H9 (cell line): Measurements from ENCODE around the gene VPS51. TPM values are rescaled to one million over a fixed set of nuclear protein-coding genes. Genes with fewer than 3 reads are reported as not detected.
A peak's percentile ranks its signal among the peaks of the same experiment; 100 is the strongest.

Source experiments
- DNase-seq: peaks from one replicate; pipeline ENCODE4 v3.0.0-alpha.2; 2017
- H2AFZ ChIP-seq: one replicate; pipeline ENCODE4 v1.6.1; 2013; ENCODE audit warnings: mild to moderate bottlenecking, low read length, control low read depth, moderate library complexity
- H2AK5ac ChIP-seq: 2 replicates; pipeline ENCODE4 v1.6.1; 2013; ENCODE audit warnings: low read length, control low read depth, mixed read lengths; ENCODE audit not compliant: insufficient read length
- H2BK120ac ChIP-seq: one replicate; pipeline ENCODE4 v1.6.1; 2013; ENCODE audit warnings: low read depth, mild to moderate bottlenecking, low read length, control low read depth, inconsistent platforms; ENCODE audit not compliant: poor library complexity, severe bottlenecking
- H2BK12ac ChIP-seq: 2 replicates; pipeline ENCODE4 v1.6.1; 2013; ENCODE audit warnings: low read length, control low read depth, mixed read lengths, low read depth; ENCODE audit not compliant: insufficient read length
- H2BK15ac ChIP-seq: 2 replicates; pipeline ENCODE4 v1.6.1; 2013; ENCODE audit warnings: low read depth, low read length, control low read depth
- H2BK20ac ChIP-seq: one replicate; pipeline ENCODE4 v1.6.1; 2013; ENCODE audit warnings: low read depth, mild to moderate bottlenecking, low read length, control low read depth, inconsistent platforms; ENCODE audit not compliant: poor library complexity, severe bottlenecking
- H2BK5ac ChIP-seq: 2 replicates; pipeline ENCODE4 v1.6.1; 2013; ENCODE audit warnings: low read length, control low read depth, mixed read lengths; ENCODE audit not compliant: insufficient read length
- H3K14ac ChIP-seq: 2 replicates; pipeline ENCODE4 v1.6.1; 2013; ENCODE audit warnings: low read length, control low read depth; ENCODE audit not compliant: insufficient read depth
- H3K18ac ChIP-seq: 2 replicates; pipeline ENCODE4 v1.6.1; 2013; ENCODE audit warnings: low read depth, mild to moderate bottlenecking, mixed read lengths, low read length, control low read depth; ENCODE audit not compliant: insufficient read length
- H3K23ac ChIP-seq: 2 replicates; pipeline ENCODE4 v1.6.1; 2013; ENCODE audit warnings: low read length, control low read depth, mixed read lengths, low read depth; ENCODE audit not compliant: insufficient read length
- H3K23me2 ChIP-seq: 2 replicates; pipeline ENCODE4 v1.6.1; 2013; ENCODE audit warnings: low read depth, mild to moderate bottlenecking, mixed read lengths, low read length, control low read depth; ENCODE audit not compliant: insufficient read length, poor library complexity, severe bottlenecking
- H3K27ac ChIP-seq: 2 replicates; pipeline ENCODE4 v1.5.1; 2013; ENCODE audit warnings: low read length, control low read depth, mixed read lengths, low read depth; ENCODE audit not compliant: insufficient read length
- H3K27me3 ChIP-seq: 2 replicates; pipeline ENCODE4 v1.6.1; 2013; ENCODE audit warnings: low read length, control low read depth, inconsistent platforms; ENCODE audit not compliant: insufficient read depth
- H3K4ac ChIP-seq: 2 replicates; pipeline ENCODE4 v1.6.1; 2013; ENCODE audit warnings: low read depth, mild to moderate bottlenecking, control low read depth, inconsistent platforms, low read length, moderate library complexity
- H3K4me1 ChIP-seq: 2 replicates; pipeline ENCODE4 v1.6.1; 2013; ENCODE audit warnings: low read length, control low read depth, inconsistent platforms; ENCODE audit not compliant: insufficient read depth
- H3K4me2 ChIP-seq: 2 replicates; pipeline ENCODE4 v1.6.1; 2013; ENCODE audit warnings: low read length, control low read depth, mixed read lengths; ENCODE audit not compliant: insufficient read length, insufficient read depth
- H3K56ac ChIP-seq: 2 replicates; pipeline ENCODE4 v1.6.1; 2013; ENCODE audit warnings: low read depth, mild to moderate bottlenecking, mixed read lengths, low read length, control low read depth; ENCODE audit not compliant: insufficient read length
- H3K79me1 ChIP-seq: 2 replicates; pipeline ENCODE4 v1.6.1; 2013; ENCODE audit warnings: low read depth, mild to moderate bottlenecking, moderate library complexity, low read length, control low read depth, inconsistent platforms; ENCODE audit not compliant: insufficient read depth, poor library complexity, severe bottlenecking
- H3K79me2 ChIP-seq: 2 replicates; pipeline ENCODE4 v1.6.1; 2013; ENCODE audit warnings: low read length, control low read depth, inconsistent platforms; ENCODE audit not compliant: insufficient read depth
- H3K9ac ChIP-seq: 2 replicates; pipeline ENCODE4 v1.6.1; 2013; ENCODE audit warnings: low read length, control low read depth, mixed read lengths; ENCODE audit not compliant: insufficient read length; ENCODE audit errors: extremely low read depth
- H3K9me3 ChIP-seq: one replicate; pipeline ENCODE4 v1.6.1; 2013; ENCODE audit warnings: low read depth, low read length, inconsistent platforms; ENCODE audit not compliant: control insufficient read depth
- H3T11ph ChIP-seq: one replicate; pipeline ENCODE4 v1.6.1; 2013; ENCODE audit warnings: mild to moderate bottlenecking, low read length, control low read depth, inconsistent platforms
- H4K20me1 ChIP-seq: one replicate; pipeline ENCODE4 v1.6.1; 2013; ENCODE audit not compliant: control insufficient read depth, insufficient read length, insufficient read depth
- H4K5ac ChIP-seq: 2 replicates; pipeline ENCODE4 v1.6.1; 2013; ENCODE audit warnings: low read depth, mild to moderate bottlenecking, mixed read lengths, low read length, control low read depth; ENCODE audit not compliant: insufficient read length
- H4K8ac ChIP-seq: replicated peaks from 2 replicates; pipeline ENCODE4 v1.6.1; 2013; ENCODE audit warnings: low read length, control low read depth, mixed read lengths, low read depth; ENCODE audit not compliant: insufficient read length
- H4K91ac ChIP-seq: 2 replicates; pipeline ENCODE4 v1.6.1; 2013; ENCODE audit warnings: low read depth, mild to moderate bottlenecking, moderate library complexity, mixed read lengths, low read length, control low read depth; ENCODE audit not compliant: insufficient read length
- H3K27ac Mint-ChIP-seq, 3 experiments: 2 replicates in 2 of 3; 3 replicates in 1 of 3; pipeline ENCODE4 v1.8.0; 2020 to 2021; ENCODE audit warnings: mixed read lengths in 3 of 3, mild to moderate bottlenecking in 1 of 3, moderate library complexity in 1 of 3
- H3K27me3 Mint-ChIP-seq: 2 replicates; pipeline ENCODE4 v1.8.0; 2021; ENCODE audit warnings: low read depth, mild to moderate bottlenecking, moderate library complexity, mixed read lengths
- H3K36me3 Mint-ChIP-seq, 3 experiments: 2 replicates in 2 of 3; 3 replicates in 1 of 3; pipeline ENCODE4 v1.8.0; 2020 to 2021; ENCODE audit warnings: low read depth in 3 of 3, mixed read lengths in 3 of 3; ENCODE audit not compliant: insufficient read depth in 1 of 3
- H3K4me1 Mint-ChIP-seq, 2 experiments: 2 replicates each; pipeline ENCODE4 v1.8.0; 2020; ENCODE audit warnings: mixed read lengths in 2 of 2
- H3K4me3 Mint-ChIP-seq, 2 experiments: 2 replicates in 1 of 2; 3 replicates in 1 of 2; pipeline ENCODE4 v1.8.0; 2020 to 2021; ENCODE audit warnings: mild to moderate bottlenecking in 2 of 2, mixed read lengths in 2 of 2, moderate library complexity in 1 of 2
- H3K9me3 Mint-ChIP-seq, 2 experiments: 2 replicates in 1 of 2; 3 replicates in 1 of 2; pipeline ENCODE4 v1.8.0; 2020; ENCODE audit warnings: mild to moderate bottlenecking in 2 of 2, mixed read lengths in 2 of 2, moderate library complexity in 1 of 2
- CTCF ChIP-seq: fragments of 200-600 bp; sonication (generic); conservative IDR thresholded peaks from 3 replicates; pipeline ENCODE4 v1.8.0; 2021; ENCODE audit warnings: antibody characterized with exemption, mild to moderate bottlenecking
- WGBS: extraction: QIAGEN DNeasy Blood & Tissue Kit; methylation state at CpG from one replicate; pipeline ENCODE4 v1.1.7; 2013; ENCODE audit warnings: missing lambda C conversion rate, low lambda C conversion rate, mixed read lengths; ENCODE audit not compliant: insufficient read length; ENCODE audit errors: extremely low coverage; 5-methylcytosine and 5-hydroxymethylcytosine counted together
- total RNA-seq: library from RNA; stranded (reverse); gene quantifications from 2 replicates; pipeline ENCODE4 v1.2.1, GENCODE V29; 2021

VPS51 gene
- total RNA-seq, 1 experiment from 2014 or later = 94.7 TPM

GRCh38 chr11:65130631-65131416 lies 34.8 kb downstream of the VPS51 start:
- Histone ChIP-seq H3T11ph (no peak overlapping the region), H4K91ac (no peak overlapping the region), H3K4me1 (no peaks in the 10 kb centered on the region), H3K23ac (no peak overlapping the region), H2AFZ (no peak overlapping the region), H3K56ac (no peak overlapping the region), H2BK5ac (no peak overlapping the region), H2BK120ac (no peak overlapping the region), H3K9me3 (no peaks in the 10 kb centered on the region), H3K4ac (no peak overlapping the region), H4K20me1 (no peaks in the 10 kb centered on the region), H3K4me2 (no peak overlapping the region), H2BK12ac (no peak overlapping the region), H3K79me2 (no peaks in the 10 kb centered on the region), H3K9ac (no peak overlapping the region), H3K27me3 (no peaks in the 10 kb centered on the region), H3K18ac (no peak overlapping the region), H2BK15ac (no peak overlapping the region), H3K27ac (no peak overlapping the region), H4K8ac (no peak overlapping the region), H3K23me2 (peaks cover 14% of the 10 kb centered on the region), H2AK5ac (no peak overlapping the region), H3K14ac (no peak overlapping the region), H4K5ac (no peak overlapping the region), H2BK20ac (no peak overlapping the region), H3K79me1 (no peaks in the 10 kb centered on the region)
- Mint-ChIP-seq H3K9me3 (no peaks in the 10 kb centered on the region; a peak in 1 of 5 replicates), H3K36me3 (peaks cover 8 to 52% (median 47%) of the 10 kb centered on the region in 3 experiments; a peak in 6 of 7 replicates), H3K4me3 (peak overlapping the region in 1 of 2 experiments; percentile 31; a peak in 1 of 5 replicates), H3K27me3 (no peaks in the 10 kb centered on the region), H3K4me1 (peaks cover 11 to 16% of the 10 kb centered on the region in 2 experiments), H3K27ac (no peak overlapping the region; a peak in 1 of 7 replicates)
- TF ChIP-seq CTCF = no peak
- no peak for DNase-seq
- no CpG with 5 or more reads among the region's 19 CpGs for WGBS
